CD14-positive monocyte (primary cell): Measurements from ENCODE around the gene PLAGL2. TPM values are rescaled to one million over a fixed set of nuclear protein-coding genes. Genes with fewer than 3 reads are reported as not detected.

Experiments
- DNase-seq, 3 donors: peaks; one replicate each; pipeline ENCODE4 v3.0.0-alpha.2; 2011 to 2022
- H2AFZ ChIP-seq: 2 replicates; pipeline ENCODE4 v1.6.0; 2012; ENCODE audit warnings: mild to moderate bottlenecking, low read depth, low read length, inconsistent platforms; ENCODE audit not compliant: insufficient read depth, poor library complexity, severe bottlenecking
- H3K27ac ChIP-seq, 2 donors: 1 replicate in 1 of 2; 2 replicates in 1 of 2; pipeline ENCODE4 v1.5.1; 2012 to 2013; ENCODE audit warnings: low read length in 2 of 2, control low read depth in 1 of 2, inconsistent platforms in 1 of 2, low read depth in 1 of 2, mild to moderate bottlenecking in 1 of 2
- H3K27me3 ChIP-seq, 2 donors: one replicate each; pipeline versions ENCODE4 v1.6.0 to v1.6.1; 2011 to 2013; ENCODE audit warnings: low read length in 2 of 2; ENCODE audit not compliant: control insufficient read depth in 2 of 2, insufficient read depth in 2 of 2
- H3K36me3 ChIP-seq, 2 donors: replicated peaks in 1 of 2; 1 replicate in 1 of 2; 2 replicates in 1 of 2; pipeline versions ENCODE4 v1.5.1 to v1.6.1; 2012 to 2013; ENCODE audit warnings: low read length in 2 of 2, control low read depth in 1 of 2, inconsistent platforms in 1 of 2, mild to moderate bottlenecking in 1 of 2; ENCODE audit not compliant: insufficient read depth in 2 of 2, control insufficient read depth in 1 of 2
- H3K4me1 ChIP-seq, 2 donors: 1 replicate in 1 of 2; 2 replicates in 1 of 2; pipeline versions ENCODE4 v1.5.1 to v1.6.1; 2012 to 2013; ENCODE audit warnings: low read length in 2 of 2, control low read depth in 1 of 2, inconsistent platforms in 1 of 2, mild to moderate bottlenecking in 1 of 2, moderate library complexity in 1 of 2; ENCODE audit not compliant: insufficient read depth in 2 of 2, control insufficient read depth in 1 of 2
- H3K4me2 ChIP-seq: replicated peaks from 2 replicates; pipeline ENCODE3; 2012; ENCODE audit warnings: low read length, moderate library complexity, mild to moderate bottlenecking; ENCODE audit not compliant: poor library complexity, severe bottlenecking; ENCODE audit errors: extremely low read depth
- H3K4me3 ChIP-seq, 3 experiments: fragments of 200-600 bp in 1 of 3; sonication (generic) in 1 of 3; replicated peaks in 1 of 3; 1 replicate in 2 of 3; 2 replicates in 1 of 3; pipeline ENCODE4 v1.5.1; 2011 to 2013; ENCODE audit warnings: low read length in 3 of 3, mild to moderate bottlenecking in 3 of 3, control low read depth in 2 of 3, low read depth in 2 of 3, inconsistent platforms in 1 of 3, moderate library complexity in 1 of 3
- H3K79me2 ChIP-seq: 2 replicates; pipeline ENCODE4 v1.6.0; 2012; ENCODE audit warnings: mild to moderate bottlenecking, control low read depth, inconsistent platforms, low read length, moderate library complexity; ENCODE audit not compliant: insufficient read depth
- H3K9ac ChIP-seq: 2 replicates; pipeline ENCODE4 v1.6.0; 2017; ENCODE audit warnings: low read length, mild to moderate bottlenecking; ENCODE audit not compliant: insufficient read depth, poor library complexity, severe bottlenecking
- H3K9me3 ChIP-seq, 2 donors: replicated peaks in 1 of 2; 1 replicate in 1 of 2; 2 replicates in 1 of 2; pipeline versions ENCODE4 v1.5.1 to v1.6.1; 2012 to 2013; ENCODE audit warnings: low read length in 2 of 2, control low read depth in 1 of 2; ENCODE audit not compliant: control insufficient read depth in 1 of 2, insufficient read depth in 1 of 2
- H4K20me1 ChIP-seq: 2 replicates; pipeline ENCODE4 v1.6.0; 2012; ENCODE audit warnings: mild to moderate bottlenecking, low read length, control low read depth, moderate library complexity; ENCODE audit not compliant: insufficient read depth
- H3K27ac Mint-ChIP-seq, 7 donors: one replicate each; pipeline ENCODE4 v1.8.0; 2020; ENCODE audit warnings: mild to moderate bottlenecking in 7 of 7, mixed read lengths in 7 of 7, moderate library complexity in 6 of 7, inconsistent platforms in 2 of 7
- H3K27me3 Mint-ChIP-seq, 3 donors: one replicate each; pipeline ENCODE4 v1.8.0; 2021 to 2022; ENCODE audit warnings: low read depth in 3 of 3, mild to moderate bottlenecking in 3 of 3, mixed read lengths in 3 of 3, moderate library complexity in 3 of 3, inconsistent platforms in 1 of 3
- H3K36me3 Mint-ChIP-seq, 2 donors: one replicate each; pipeline ENCODE4 v1.8.0; 2020; ENCODE audit warnings: mixed read lengths in 2 of 2, inconsistent platforms in 1 of 2, mild to moderate bottlenecking in 1 of 2
- H3K4me1 Mint-ChIP-seq: one replicate; pipeline ENCODE4 v1.8.0; 2020; ENCODE audit warnings: mild to moderate bottlenecking, mixed read lengths
- H3K4me3 Mint-ChIP-seq, 2 donors: one replicate each; pipeline ENCODE4 v1.8.0; 2020; ENCODE audit warnings: mild to moderate bottlenecking in 2 of 2, mixed read lengths in 2 of 2, moderate library complexity in 1 of 2
- H3K9me3 Mint-ChIP-seq, 7 donors: one replicate each; pipeline ENCODE4 v1.8.0; 2020 to 2022; ENCODE audit warnings: mixed read lengths in 7 of 7, mild to moderate bottlenecking in 6 of 7, moderate library complexity in 6 of 7, inconsistent platforms in 2 of 7
- WGBS: methylation state at CpG from one replicate; pipeline ENCODE4 v1.1.5; 2013; ENCODE audit warnings: missing lambda C conversion rate; ENCODE audit not compliant: insufficient coverage; 5-methylcytosine and 5-hydroxymethylcytosine counted together
- intact Hi-C, 2 donors: fragments of 100-400 bp; cut with micrococcal nuclease; formaldehyde crosslinking; loops; one replicate each; pipeline versions ENCODE4 v1.15.0 to v1.15.1; 2023
- polyA plus RNA-seq, 3 donors: library from polyadenylated mRNA; depleted of rRNA in 1 of 3; unstranded in 2 of 3; stranded (reverse) in 1 of 3; fragments of 300-500 nt in 2 of 3; fragments of >200 nt in 1 of 3; fragmentation: Illumina TruSeq in 2 of 3; gene quantifications; 1 replicate in 2 of 3; 2 replicates in 1 of 3; pipeline ENCODE4 v1.2.3, GENCODE V29; 2012 to 2021
- TF ChIP-seq, protein P1 (sequence below): fragments of 200-600 bp; IDR thresholded peaks from one replicate; pipeline ENCODE4 v1.8.0; 2022; ENCODE audit warnings: antibody characterized with exemption, mild to moderate bottlenecking

Gene PLAGL2
- polyA plus RNA-seq, 3 donors: 6.2 to 31.7 (median 14.7) TPM

DNA sequence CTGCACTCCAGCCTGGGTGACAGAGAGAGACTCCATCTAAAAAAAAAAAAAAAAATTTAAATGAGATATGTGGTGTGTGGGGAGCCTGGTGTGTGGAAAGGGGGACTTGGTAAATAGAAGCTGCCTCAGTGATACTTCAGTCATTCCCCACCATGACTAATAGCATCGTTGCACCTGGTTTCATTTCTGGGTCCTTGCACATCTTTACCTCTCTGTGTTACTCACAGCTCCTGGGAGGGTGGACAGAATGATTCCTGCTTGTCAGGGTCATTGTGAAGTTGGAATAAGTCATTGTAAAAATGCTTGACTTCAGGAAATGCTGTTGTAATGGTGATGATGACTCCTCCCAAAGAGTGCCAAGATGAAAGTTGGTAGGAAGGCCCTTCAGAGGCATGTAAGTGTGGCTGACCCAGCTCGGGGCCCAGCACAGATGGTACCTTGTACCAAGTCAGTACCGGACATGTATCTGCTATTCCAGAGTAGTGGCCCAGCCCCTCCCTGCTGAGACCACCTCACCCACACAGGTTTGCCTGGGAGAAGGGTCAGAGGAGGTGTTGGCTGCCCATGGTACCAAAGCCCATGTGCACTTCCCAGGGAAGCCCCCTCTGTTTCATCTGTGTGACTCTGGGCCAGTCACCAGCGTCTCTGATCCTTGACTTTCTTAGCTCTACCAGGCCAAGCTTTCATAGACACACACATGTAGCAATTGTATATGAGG, 48.4 kb downstream of the PLAGL2 start:
- no peak overlapping the region for H2AFZ ChIP-seq
- DNase-seq: peak in 2 of 3 donors; percentile 6 to 60
- no peak overlapping the region for H3K9ac ChIP-seq
- TF ChIP-seq, protein P1, sequence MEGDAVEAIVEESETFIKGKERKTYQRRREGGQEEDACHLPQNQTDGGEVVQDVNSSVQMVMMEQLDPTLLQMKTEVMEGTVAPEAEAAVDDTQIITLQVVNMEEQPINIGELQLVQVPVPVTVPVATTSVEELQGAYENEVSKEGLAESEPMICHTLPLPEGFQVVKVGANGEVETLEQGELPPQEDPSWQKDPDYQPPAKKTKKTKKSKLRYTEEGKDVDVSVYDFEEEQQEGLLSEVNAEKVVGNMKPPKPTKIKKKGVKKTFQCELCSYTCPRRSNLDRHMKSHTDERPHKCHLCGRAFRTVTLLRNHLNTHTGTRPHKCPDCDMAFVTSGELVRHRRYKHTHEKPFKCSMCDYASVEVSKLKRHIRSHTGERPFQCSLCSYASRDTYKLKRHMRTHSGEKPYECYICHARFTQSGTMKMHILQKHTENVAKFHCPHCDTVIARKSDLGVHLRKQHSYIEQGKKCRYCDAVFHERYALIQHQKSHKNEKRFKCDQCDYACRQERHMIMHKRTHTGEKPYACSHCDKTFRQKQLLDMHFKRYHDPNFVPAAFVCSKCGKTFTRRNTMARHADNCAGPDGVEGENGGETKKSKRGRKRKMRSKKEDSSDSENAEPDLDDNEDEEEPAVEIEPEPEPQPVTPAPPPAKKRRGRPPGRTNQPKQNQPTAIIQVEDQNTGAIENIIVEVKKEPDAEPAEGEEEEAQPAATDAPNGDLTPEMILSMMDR: no peak
- WGBS: no CpG with 5 or more reads among the region's 4 CpGs
- H3K9me3 Mint-ChIP-seq: no peaks in the 10 kb centered on the region
- H3K36me3 ChIP-seq: peaks cover 63 to 78% of the 10 kb centered on the region in 2 donors
- no peak overlapping the region for H3K4me2 ChIP-seq
- peaks cover 3% of the 10 kb centered on the region for H3K79me2 ChIP-seq
- H3K4me1 Mint-ChIP-seq: peaks cover 37% of the 10 kb centered on the region
- H3K9me3 ChIP-seq: no peaks in the 10 kb centered on the region
- H3K36me3 Mint-ChIP-seq: peaks cover 70 to 90% of the 10 kb centered on the region in 2 donors
- peaks cover 8% of the 10 kb centered on the region for H4K20me1 ChIP-seq
- H3K4me1 ChIP-seq: peaks cover 20 to 30% of the 10 kb centered on the region in 2 donors
- peak overlapping the region in 4 of 7 donors; percentile 27 to 88 (median 74) for H3K27ac Mint-ChIP-seq
- peaks cover 0 to 2% (median 0%) of the 10 kb centered on the region in 3 donors for H3K27me3 Mint-ChIP-seq
- peak overlapping the region in 1 of 2 donors; percentile 42 for H3K27ac ChIP-seq
- intact Hi-C loops: loop anchor here in 1 of 2 donors (5.0 kb wide), 1 partner anchor 47 kb away; no protein-coding TSS in a partner anchor
- H3K27me3 ChIP-seq: no peaks in the 10 kb centered on the region
- no peak overlapping the region for H3K4me3 ChIP-seq
- H3K4me3 Mint-ChIP-seq: no peak overlapping the region

DNA sequence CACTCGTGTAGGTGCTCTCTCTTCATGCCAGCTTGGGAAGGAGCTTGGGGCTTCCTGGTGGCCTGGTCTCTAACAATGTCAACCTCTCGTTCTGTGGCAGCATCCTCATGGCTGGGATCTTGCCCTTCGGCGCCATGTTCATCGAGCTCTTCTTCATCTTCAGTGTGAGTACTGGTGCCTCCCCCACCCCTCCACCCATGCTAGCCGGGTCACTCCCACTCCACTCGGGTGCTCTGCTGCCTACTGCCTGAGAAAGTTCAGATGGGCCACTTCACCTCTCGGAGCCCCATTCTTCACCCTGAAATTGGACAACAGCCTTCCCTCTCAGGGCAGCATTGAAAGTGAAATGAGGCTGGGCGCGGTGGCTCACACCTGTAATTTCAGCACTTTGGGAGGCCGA, 49.2 kb downstream of the PLAGL2 start:
- H3K27me3 ChIP-seq: no peaks in the 10 kb centered on the region
- H3K79me2 ChIP-seq: peaks cover 3% of the 10 kb centered on the region
- Mint-ChIP-seq H3K27me3 (peaks cover 0 to 2% (median 0%) of the 10 kb centered on the region in 3 donors), H3K36me3 (peaks cover 72 to 90% of the 10 kb centered on the region in 2 donors), H3K9me3 (peaks cover 0 to 1% (median 0%) of the 10 kb centered on the region in 7 donors), H3K4me3 (no peak overlapping the region), H3K27ac (peak overlapping the region in 6 of 7 donors; percentile 8 to 88 (median 62)), H3K4me1 (peaks cover 37% of the 10 kb centered on the region)
- no peak overlapping the region for H3K9ac ChIP-seq
- DNase-seq: no peak
- H3K4me3 ChIP-seq: no peak overlapping the region
- H3K4me1 ChIP-seq: peaks cover 21 to 37% of the 10 kb centered on the region in 2 donors
- no peaks in the 10 kb centered on the region for H3K9me3 ChIP-seq
- 96% methylated on average over 9 of the region's 11 CpGs for WGBS
- intact Hi-C loops: loop anchor here in 1 of 2 donors (5.0 kb wide), 1 partner anchor 46 kb away; no protein-coding TSS in a partner anchor
- H3K27ac ChIP-seq: no peak overlapping the region
- peaks cover under 1% of the 10 kb centered on the region for H4K20me1 ChIP-seq
- TF ChIP-seq, protein P1: no peak
- H3K4me2 ChIP-seq: no peak overlapping the region
- peaks cover 67 to 78% of the 10 kb centered on the region in 2 donors for H3K36me3 ChIP-seq
- H2AFZ ChIP-seq: no peak overlapping the region
